Measurements from ENCODE around the gene ZNF319.

ZNF319 gene

DNA sequence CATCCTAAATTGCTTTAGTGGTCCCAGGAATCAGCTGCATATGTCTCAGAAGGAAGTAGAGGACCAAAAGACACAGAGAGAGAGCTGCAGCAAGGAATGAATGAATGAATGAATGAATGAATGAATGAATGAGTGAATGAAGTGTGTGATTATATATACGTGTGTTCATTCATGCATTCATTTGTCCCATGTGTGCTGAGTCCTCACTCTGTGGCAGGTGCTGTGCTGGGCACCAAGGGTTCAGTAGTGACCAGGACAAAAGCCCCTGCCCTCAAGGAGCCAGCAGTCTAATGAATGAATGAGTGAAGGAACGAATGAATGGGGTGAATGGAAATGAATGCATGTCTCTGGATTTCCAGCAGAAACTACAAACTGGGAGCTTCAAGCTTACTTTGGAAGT lies 38.9 kb downstream of the ZNF319 start:
- no peak overlapping the region for H3K27ac ChIP-seq
- no peak overlapping the region for H3K4me3 ChIP-seq

DNA sequence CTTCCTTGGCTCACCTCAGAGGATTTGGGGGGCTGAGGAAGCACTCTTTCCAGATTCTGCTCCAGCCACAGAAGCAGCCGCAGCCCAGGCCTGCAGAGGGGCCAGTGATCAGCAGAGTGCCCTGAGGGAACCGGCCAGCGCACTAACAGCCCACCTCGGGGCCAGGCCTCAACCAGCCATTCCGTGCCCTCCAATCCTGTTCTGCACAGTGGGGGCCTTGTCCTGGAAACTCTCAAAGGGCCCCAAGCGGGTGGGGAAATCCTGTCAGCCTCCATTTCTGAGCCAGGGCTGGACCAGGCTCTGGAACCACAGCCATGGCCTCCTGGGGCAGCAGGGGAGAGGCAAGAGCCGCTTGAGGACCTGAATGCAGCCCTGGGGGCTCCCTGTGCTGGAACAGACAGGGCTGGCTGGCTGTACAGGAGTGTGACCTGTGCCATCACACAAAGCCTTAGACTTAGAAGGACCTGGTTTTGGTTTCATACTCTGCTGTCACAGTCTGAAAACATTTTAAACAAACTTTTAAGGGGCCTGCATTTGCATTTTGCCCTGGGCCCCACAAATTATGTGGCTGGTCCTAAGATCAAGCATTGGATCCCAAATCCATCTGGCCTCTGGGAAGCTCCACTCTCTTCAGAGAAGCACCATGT lies 39.5 kb downstream of the ZNF319 start:
- H3K4me3 ChIP-seq = no peak overlapping the region

GRCh38 chr16:57960310-57960709 lies 40.2 kb downstream of the ZNF319 start:
- no peak overlapping the region for H3K27ac ChIP-seq
- H3K4me3 ChIP-seq = no peak overlapping the region

More for the DNA sequence above, 39.5 kb downstream of the ZNF319 start:
- H3K27ac ChIP-seq = no peak overlapping the region

GRCh38 chr16:57959804-57960203 lies 40.7 kb downstream of the ZNF319 start:
- H3K27ac ChIP-seq = no peak overlapping the region
- H3K4me3 ChIP-seq = no peak overlapping the region

- H3K27ac ChIP-seq = no peak overlapping the region
These were observed 41.4 kb downstream of the ZNF319 start for GRCh38 chr16:57959121-57959520.

DNA sequence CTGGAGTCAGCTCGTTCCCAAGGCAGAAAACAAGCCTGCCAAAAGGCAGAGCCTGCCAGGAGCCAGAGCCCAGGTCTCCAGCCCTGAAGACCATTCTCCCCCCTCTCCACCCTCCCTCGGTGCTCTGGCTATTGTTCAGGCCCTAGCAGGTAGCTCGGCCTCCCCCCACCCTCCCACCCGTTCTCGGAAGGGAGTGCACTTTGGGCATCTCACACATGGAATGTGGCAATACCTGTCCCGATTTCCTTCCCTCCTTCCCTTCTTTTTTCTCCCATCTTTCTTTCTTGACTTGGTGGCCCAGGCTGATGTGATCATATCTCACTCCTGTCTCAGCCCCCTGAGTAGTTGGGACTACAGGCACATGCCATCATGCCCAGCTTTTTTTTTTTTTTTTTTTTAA lies 41.9 kb downstream of the ZNF319 start:
- Histone ChIP-seq H3K4me3 (no peak overlapping the region), H3K27ac (no peak overlapping the region)

More at GRCh38 chr16:57959121-57959520, 41.4 kb downstream of the ZNF319 start:
- H3K4me3 ChIP-seq = no peak overlapping the region

DNA sequence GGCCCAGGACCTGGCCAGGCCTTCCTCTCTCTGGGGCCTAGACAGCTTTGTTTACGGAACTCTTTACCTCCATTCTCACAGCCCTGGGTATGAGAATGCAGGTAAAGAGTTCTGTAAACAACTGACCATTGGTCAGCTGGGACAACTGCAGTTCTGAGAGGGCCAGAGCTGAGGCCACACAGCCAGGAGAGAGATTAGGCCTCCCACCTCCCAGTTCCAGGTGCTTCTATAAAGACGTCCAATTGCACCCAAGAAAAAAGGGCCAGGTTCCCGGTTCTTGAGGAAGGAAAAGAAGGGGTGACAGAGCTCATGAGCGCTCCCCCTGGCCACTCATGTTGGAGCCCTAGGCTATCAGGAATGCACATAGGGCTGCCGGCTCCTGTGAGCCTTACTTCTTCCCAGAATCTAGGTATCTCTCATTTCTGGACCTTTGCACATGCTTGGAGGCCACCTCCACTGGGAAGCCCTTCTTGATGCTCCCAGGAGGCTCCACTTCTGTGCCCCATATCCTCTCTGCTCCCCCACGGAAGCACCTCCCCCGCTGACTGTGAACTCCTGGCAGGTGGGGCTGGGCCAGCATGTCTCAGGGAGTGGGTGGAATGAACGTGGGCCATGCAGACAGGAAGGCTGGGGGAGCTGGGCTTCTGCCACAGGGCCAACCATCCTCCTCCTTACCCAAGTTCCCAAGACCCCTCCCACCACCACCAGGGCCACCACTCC lies 42.6 kb downstream of the ZNF319 start:
- Histone ChIP-seq H3K27ac (no peak overlapping the region), H3K4me3 (no peak overlapping the region)

DNA sequence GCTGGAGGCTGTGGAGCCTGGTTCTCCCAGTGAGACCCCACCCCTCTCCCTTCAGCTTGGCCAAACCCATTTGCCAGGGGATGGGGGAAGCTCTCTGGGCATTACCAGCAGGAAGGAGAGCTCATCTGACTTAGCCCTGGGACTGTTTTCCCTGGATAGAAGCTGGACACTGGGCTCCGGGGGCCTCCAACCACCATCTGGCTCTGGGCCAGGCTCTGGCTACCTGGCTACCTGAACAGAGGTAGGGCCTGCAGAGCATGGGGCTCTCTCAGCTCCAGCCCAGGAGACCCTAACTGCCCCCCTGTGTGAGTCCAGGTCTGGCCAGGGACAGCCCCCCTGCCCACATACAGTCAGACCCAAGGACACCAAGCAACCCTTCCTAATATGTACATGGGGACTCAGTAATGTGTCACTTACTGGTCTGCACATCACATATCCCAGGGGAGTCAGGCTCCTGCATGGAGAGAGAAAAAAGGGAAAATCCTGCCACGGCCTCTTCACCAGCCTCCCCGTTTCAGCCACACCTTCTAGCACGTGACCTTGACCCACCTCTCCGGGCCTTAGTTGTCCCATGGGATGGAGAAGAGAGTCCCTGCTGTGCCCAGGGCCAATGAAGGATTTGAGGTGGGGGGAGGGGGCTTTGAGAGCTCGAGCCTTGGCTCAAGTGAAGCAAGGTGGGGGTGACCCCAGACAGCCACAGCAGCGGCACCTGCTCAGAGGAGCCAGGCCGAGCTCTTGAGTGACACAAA lies 43.4 kb downstream of the ZNF319 start:
- no peak overlapping the region for H3K27ac ChIP-seq
- no peak overlapping the region for H3K4me3 ChIP-seq

- H3K4me3 ChIP-seq = no peak overlapping the region
- no peak overlapping the region for H3K27ac ChIP-seq
These were observed 44.1 kb downstream of the ZNF319 start for GRCh38 chr16:57956270-57956808.

- H3K27ac ChIP-seq = no peak overlapping the region
- no peak overlapping the region for H3K4me3 ChIP-seq
These were observed 44.8 kb downstream of the ZNF319 start for GRCh38 chr16:57955572-57956188.

DNA sequence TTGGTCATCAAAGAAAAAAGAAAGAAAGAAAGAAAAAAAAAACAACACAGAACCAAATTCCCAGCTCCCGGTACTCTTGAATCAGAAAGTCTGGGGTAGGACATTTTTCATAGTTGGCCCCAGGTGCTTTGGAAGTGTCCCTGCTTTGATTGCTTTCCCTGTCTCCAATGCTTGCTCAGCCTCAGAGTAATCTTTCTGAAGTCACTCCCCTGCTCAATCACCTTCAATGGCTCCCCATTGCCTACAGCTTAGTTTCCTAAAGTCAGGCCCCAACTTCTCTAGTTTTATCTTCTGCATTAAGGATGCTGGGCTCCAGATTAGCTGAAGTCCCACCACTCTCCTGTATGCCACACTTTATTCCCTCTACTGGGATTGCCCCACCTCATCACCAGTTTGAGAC lies 46.6 kb downstream of the ZNF319 start:
- Histone ChIP-seq H3K4me3 (no peak overlapping the region), H3K27ac (no peak overlapping the region)

DNA sequence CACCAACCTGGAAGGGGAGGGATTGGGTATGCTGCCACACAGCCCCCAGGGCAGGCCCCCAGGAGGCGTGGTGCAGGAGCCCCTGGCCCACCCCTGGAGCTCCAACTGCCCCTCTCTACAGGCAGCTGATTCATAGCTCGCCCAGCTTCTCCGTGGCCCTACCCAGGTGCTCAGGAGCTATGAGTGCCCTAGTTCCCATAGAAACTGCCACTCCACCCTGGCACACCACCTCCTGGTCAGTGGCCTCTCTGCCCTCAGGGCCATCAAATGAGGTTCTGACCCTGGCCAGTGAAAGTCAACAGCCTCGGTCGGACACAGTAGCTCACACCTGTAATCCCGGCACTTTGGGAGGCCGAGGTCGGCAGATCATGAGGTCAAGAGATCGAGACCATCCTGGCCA lies 47.6 kb downstream of the ZNF319 start:
- no peak overlapping the region for H3K27ac ChIP-seq
- no peak overlapping the region for H3K4me3 ChIP-seq

- H3K27ac ChIP-seq = no peak overlapping the region
- H3K4me3 ChIP-seq = no peak overlapping the region
These were observed 49.1 kb downstream of the ZNF319 start for GRCh38 chr16:57951204-57951960.

- Histone ChIP-seq H3K27ac (no peak overlapping the region), H3K4me3 (no peak overlapping the region)
These were observed 50.1 kb downstream of the ZNF319 start for GRCh38 chr16:57950382-57950781.

GRCh38 chr16:57949595-57950238 lies 50.8 kb downstream of the ZNF319 start:
- H3K4me3 ChIP-seq = no peak overlapping the region
- no peak overlapping the region for H3K27ac ChIP-seq

DNA sequence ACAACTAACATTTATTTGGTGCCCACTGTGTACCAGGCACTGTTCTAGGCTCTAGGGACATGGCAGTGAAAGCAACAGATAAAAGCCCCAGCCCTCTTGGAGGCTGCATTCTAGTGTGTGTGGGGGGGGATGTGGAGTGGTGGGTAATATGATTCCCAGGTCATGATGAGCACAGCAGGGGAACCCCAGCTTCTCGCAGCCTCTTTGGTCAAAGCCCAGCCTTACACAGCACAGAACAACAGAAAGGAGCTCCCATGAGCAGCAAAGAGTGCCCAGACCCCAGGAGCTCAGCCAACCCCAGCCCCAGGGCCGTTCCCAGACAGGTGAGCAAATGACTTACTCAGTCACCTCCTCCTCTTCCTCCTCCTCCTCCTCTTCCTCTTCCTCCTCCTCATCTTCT lies 51.5 kb downstream of the ZNF319 start:
- H3K27ac ChIP-seq = no peak overlapping the region
- H3K4me3 ChIP-seq = no peak overlapping the region

DNA sequence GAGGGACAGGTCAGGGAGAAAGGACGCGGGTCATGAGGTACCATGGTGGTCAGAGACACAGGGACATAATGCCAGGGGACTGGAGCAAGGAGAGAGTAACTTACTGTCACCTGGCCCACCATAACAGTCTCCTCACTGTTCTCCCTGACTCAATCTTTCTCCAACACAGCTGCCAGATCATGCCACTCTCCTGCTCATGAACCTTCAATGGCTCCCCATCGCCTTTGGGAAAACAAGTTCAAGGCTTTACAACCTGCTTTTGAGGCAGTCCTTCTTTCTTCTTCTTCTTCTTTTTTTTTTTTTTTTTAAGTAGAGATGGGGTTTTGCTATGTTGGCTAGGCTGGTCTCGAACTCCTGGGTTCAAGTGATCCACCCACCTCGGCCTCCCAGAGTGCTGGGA lies 52.4 kb downstream of the ZNF319 start:
- Histone ChIP-seq H3K27ac (no peak overlapping the region), H3K4me3 (no peak overlapping the region)

DNA sequence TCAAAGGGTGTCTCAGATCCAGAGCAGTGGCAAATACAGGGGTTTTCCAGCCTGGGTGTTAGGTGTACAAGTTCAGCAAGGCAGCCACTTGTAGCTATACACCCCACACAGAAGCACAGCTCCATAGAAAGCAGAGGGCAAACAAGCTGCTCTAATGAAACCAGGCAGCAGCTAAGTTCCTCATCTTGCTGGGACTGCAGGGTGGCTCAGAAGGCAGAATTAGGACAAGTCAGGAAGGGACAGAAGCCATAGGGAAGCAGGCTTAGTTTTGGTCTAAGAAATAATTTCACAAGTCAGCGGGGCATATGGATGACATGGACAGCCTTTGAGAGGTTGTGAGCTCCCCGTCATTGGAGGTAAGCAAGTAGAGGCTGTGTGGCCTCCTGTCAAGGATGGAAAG lies 53.2 kb downstream of the ZNF319 start:
- no peak overlapping the region for H3K27ac ChIP-seq
- H3K4me3 ChIP-seq = no peak overlapping the region

DNA sequence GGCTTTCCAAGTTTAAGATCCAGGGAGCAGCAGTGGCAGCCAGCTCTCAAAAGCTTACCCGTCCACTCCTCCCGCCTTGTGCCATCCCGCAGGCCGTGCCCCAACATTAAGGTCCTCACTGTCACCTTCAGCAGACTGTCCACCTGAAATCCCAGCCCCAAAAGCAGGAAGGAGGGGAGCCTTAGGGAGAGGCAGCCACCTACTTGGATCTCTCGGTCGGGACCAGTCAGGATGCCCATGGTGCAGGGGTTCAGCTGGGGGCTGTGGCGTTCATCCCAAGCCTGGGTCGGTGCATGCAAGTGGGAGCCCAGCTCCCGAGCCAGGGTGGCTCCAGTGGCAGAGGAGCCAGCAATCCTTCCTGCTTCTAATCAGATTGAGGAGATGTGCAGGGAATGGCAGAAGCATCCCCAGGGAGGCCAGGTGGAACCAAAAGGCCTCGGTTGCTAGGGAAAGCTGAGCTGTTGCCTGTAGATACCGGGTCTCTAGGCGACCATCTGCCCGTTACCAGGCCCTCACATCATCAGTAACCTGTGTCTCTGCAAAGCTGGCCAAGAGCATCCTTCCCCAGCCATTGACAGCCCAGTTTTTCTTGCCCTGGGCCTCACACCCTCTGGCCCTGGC lies 54.2 kb downstream of the ZNF319 start:
- Histone ChIP-seq H3K4me3 (no peak overlapping the region), H3K27ac (no peak overlapping the region)
